ENCODE results near the gene SYT3.

GRCh38 chr19:50590191-50590590, 49.5 kb downstream of the SYT3 start:
- TF ChIP-seq ZBTB26 (CRISPR knock-in tag; IDR thresholded peaks at IDR 0.05; ENCODE audit: borderline replicate concordance) (no peak), GMEB1 (CRISPR knock-in tag; IDR thresholded peaks at IDR 0.05; ENCODE audit: borderline replicate concordance) (no peak), ZNF121 (CRISPR knock-in tag; IDR thresholded peaks at IDR 0.05) (no peak), SNAPC5 (CRISPR knock-in tag; IDR thresholded peaks at IDR 0.05; ENCODE audit: borderline replicate concordance) (no peak), SIN3A (IDR thresholded peaks at IDR 0.05; ENCODE audit: borderline replicate concordance, low read depth, low read length) (no peak), NR2F1 (CRISPR knock-in tag; IDR thresholded peaks at IDR 0.05) (no peak), MTERF4 (CRISPR knock-in tag; IDR thresholded peaks at IDR 0.05) (no peak), CERS6 (CRISPR knock-in tag; IDR thresholded peaks at IDR 0.05) (no peak)

All from HepG2 (cell line).